K562 (cell line): Measurements from ENCODE around the gene RALGAPB. TPM values are rescaled to one million over a fixed set of nuclear protein-coding genes. Genes with fewer than 3 reads are reported as not detected.

Experiments
- ARNT ChIP-seq, 2 experiments: fragments of 450-650 bp; IDR thresholded peaks; 2 replicates each; pipeline ENCODE4 v1.6.1; 2016; ENCODE audit warnings: mild to moderate bottlenecking in 1 of 2
- CREB1 ChIP-seq, 2 experiments: sonication (generic) in 1 of 2; formaldehyde crosslinking in 1 of 2; IDR thresholded peaks; 2 replicates each; pipeline versions ENCODE4 v1.6.1 to v1.8.0; 2012 to 2022; ENCODE audit warnings: inconsistent platforms in 1 of 2, mild to moderate bottlenecking in 1 of 2, missing genetic modification reagents in 1 of 2, moderate library complexity in 1 of 2
- CREM ChIP-seq: IDR thresholded peaks from 2 replicates; pipeline ENCODE4 v1.6.1; 2014; ENCODE audit warnings: antibody characterized with exemption, low read depth
- CSDE1 ChIP-seq, 2 experiments: fragments of 450-650 bp; IDR thresholded peaks; 2 replicates each; pipeline ENCODE4 v1.6.1; 2016; ENCODE audit warnings: mild to moderate bottlenecking in 1 of 2
- CTCFL ChIP-seq: IDR thresholded peaks from 2 replicates; pipeline ENCODE4 v1.6.1; 2011; ENCODE audit warnings: borderline replicate concordance, low read depth, mild to moderate bottlenecking, moderate library complexity, low read length; ENCODE audit not compliant: insufficient read depth, poor library complexity, severe bottlenecking
- DPF2 ChIP-seq: fragments of 450-650 bp; IDR thresholded peaks from 2 replicates; pipeline ENCODE4 v1.6.1; 2016
- HDAC8 ChIP-seq: fragments of 450-650 bp; IDR thresholded peaks from 2 replicates; pipeline ENCODE4 v1.6.1; 2016; ENCODE audit warnings: mild to moderate bottlenecking, missing genetic modification characterization, moderate library complexity, missing compliant biosample characterization
- HINFP ChIP-seq: fragments of 450-650 bp; conservative IDR thresholded peaks from 2 replicates; pipeline ENCODE4 v1.6.1; 2016; ENCODE audit warnings: missing genetic modification characterization, low read depth, mild to moderate bottlenecking, control low read depth, missing compliant biosample characterization
- JUN ChIP-seq, 2 experiments: sonication (generic) in 1 of 2; formaldehyde crosslinking in 1 of 2; IDR thresholded peaks; 2 replicates each; pipeline versions ENCODE4 v1.6.1 to v1.8.0; 2012 to 2022; ENCODE audit warnings: borderline replicate concordance in 2 of 2, mild to moderate bottlenecking in 2 of 2, improper control_type of control experiment in 1 of 2, low read depth in 1 of 2, low read length in 1 of 2, missing genetic modification reagents in 1 of 2
- LARP7 ChIP-seq: fragments of 450-650 bp; IDR thresholded peaks from 2 replicates; pipeline ENCODE4 v1.6.1; 2016
- LCOR ChIP-seq: sonication (generic); formaldehyde crosslinking; IDR thresholded peaks from 2 replicates; pipeline ENCODE4 v1.8.0; 2022; ENCODE audit warnings: mild to moderate bottlenecking, missing genetic modification reagents
- MAFG ChIP-seq: fragments of 450-650 bp; conservative IDR thresholded peaks from 2 replicates; pipeline ENCODE4 v1.6.1; 2016; ENCODE audit warnings: missing genetic modification characterization, missing compliant biosample characterization
- MBD1 ChIP-seq: fragments of 250-450 bp; sonication (Bioruptor Pico); IDR thresholded peaks from 2 replicates; pipeline ENCODE4 v1.8.0; 2022; ENCODE audit warnings: inconsistent platforms
- NKRF ChIP-seq: fragments of 450-650 bp; IDR thresholded peaks from 2 replicates; pipeline ENCODE4 v1.6.1; 2016; ENCODE audit warnings: borderline replicate concordance
- PHF20 ChIP-seq: fragments of 450-650 bp; IDR thresholded peaks from 2 replicates; pipeline ENCODE4 v1.6.1; 2018; ENCODE audit not compliant: partially characterized antibody
- POLR2A ChIP-seq: fragments of 450-650 bp; conservative IDR thresholded peaks from 2 replicates; pipeline ENCODE4 v1.6.1; 2016
- PTRF ChIP-seq: fragments of 450-650 bp; IDR thresholded peaks from 2 replicates; pipeline ENCODE4 v1.6.1; 2016; ENCODE audit warnings: mild to moderate bottlenecking, missing genetic modification characterization, missing compliant biosample characterization
- PYGO2 ChIP-seq: fragments of 450-650 bp; IDR thresholded peaks from 2 replicates; pipeline ENCODE4 v1.6.1; 2016; ENCODE audit warnings: mild to moderate bottlenecking, missing genetic modification characterization, moderate library complexity, missing compliant biosample characterization
- RBM17 ChIP-seq: fragments of 200-400 bp; formaldehyde crosslinking; IDR thresholded peaks from 2 replicates; pipeline ENCODE4 v1.6.1; 2017; ENCODE audit warnings: low read depth, mild to moderate bottlenecking, low read length, borderline replicate concordance
- SMAD2 ChIP-seq: fragments of 150-350 bp; IDR thresholded peaks from 2 replicates; pipeline ENCODE4 v1.6.1; 2014; ENCODE audit warnings: low read depth, mild to moderate bottlenecking, low read length
- STAT5B ChIP-seq: fragments of 250-450 bp; sonication (Bioruptor Pico); IDR thresholded peaks from 2 replicates; pipeline ENCODE4 v1.8.0; 2021; ENCODE audit warnings: mild to moderate bottlenecking, inconsistent platforms
- polyA plus RNA-seq, 8 experiments: library from polyadenylated mRNA; depleted of rRNA in 4 of 8; stranded (reverse) in 5 of 8; unstranded in 3 of 8; fragments of >200 nt; fragmentation: Nextera tagmentation in 2 of 8; fragmentation: Illumina TruSeq in 1 of 8; extraction: Ambion mirVana in 2 of 8; extraction: Trizol in 1 of 8; gene quantifications; 2 replicates each; pipeline versions ENCODE4 v1.2.1 to v1.2.3, GENCODE V29; 2011 to 2014; ENCODE audit warnings: inconsistent platforms in 1 of 8, missing spikeins in 1 of 8
- total RNA-seq, 7 experiments: library from RNA; depleted of rRNA in 6 of 7; stranded (reverse); fragments of >200 nt in 6 of 7; fragmentation: Illumina TruSeq in 2 of 7; extraction: Trizol in 2 of 7; gene quantifications; 2 replicates each; pipeline versions ENCODE4 v1.2.1 to v1.2.3, GENCODE V29; 2011 to 2021; ENCODE audit warnings: low replicate concordance in 1 of 7

Gene RALGAPB
- total and polyA plus RNA-seq, 9 of the 15 experiments (the other 6 are each of a cell fraction or from before 2014, with no cell fraction given), result 4.3 to 25.6 (median 13.6) TPM

- TF ChIP-seq CTCFL, result peak; percentile 93
- TF ChIP-seq PHF20, result peak; percentile 89
- TF ChIP-seq NKRF, result peak; percentile 80; the same call in 1 of the 2 replicates
- peak; percentile 85 for TF ChIP-seq CREM
- peak; percentile 73 for TF ChIP-seq CREB1 (IDR thresholded peaks at IDR 0.05)
- TF ChIP-seq CREB1 (CRISPR knock-in tag; IDR thresholded peaks at IDR 0.05), result peak; percentile 81
- no peak for TF ChIP-seq PYGO2 (tag)
- TF ChIP-seq MBD1 (CRISPR knock-in tag), result no peak
- peak; percentile 97 for TF ChIP-seq LCOR
- TF ChIP-seq STAT5B (CRISPR knock-in tag), result no peak
- no peak for TF ChIP-seq MAFG (tag)
- 0 out of 2 replicates have a peak, but pooled peaks have one; percentile 22 for TF ChIP-seq DPF2
- no peak for TF ChIP-seq PTRF (tag)
- peak; percentile 97 for TF ChIP-seq POLR2A
- TF ChIP-seq CSDE1 (IDR thresholded peaks at IDR 0.05), result no peak
- no peak for TF ChIP-seq RBM17
- TF ChIP-seq HDAC8, result no peak
- TF ChIP-seq ARNT (IDR thresholded peaks at IDR 0.05), result 0 out of 4 replicates have a peak, but pooled peaks of 1 of the 2 experiments have one; percentile 33
- no peak for TF ChIP-seq HINFP
- no peak for TF ChIP-seq LARP7
- peak; percentile 51; the same call in 1 of the 2 replicates for TF ChIP-seq JUN (IDR thresholded peaks at IDR 0.05; ENCODE audit: borderline replicate concordance, low read depth, low read length)
- 0 out of 2 replicates have a peak, but pooled peaks have one; percentile 74 for TF ChIP-seq JUN (CRISPR knock-in tag; IDR thresholded peaks at IDR 0.05; ENCODE audit: borderline replicate concordance)
- no peak for TF ChIP-seq SMAD2
These were observed 26.0 kb upstream of the RALGAPB start (continued) for GRCh38 chr20:38446441-38447209.
